Pancreas (tissue), 10 donors: ENCODE data around the gene ARHGEF16. TPM values are rescaled to one million over a fixed set of nuclear protein-coding genes. Genes with fewer than 3 reads are reported as not detected.

Experiments
- ATAC-seq, 4 donors: fragments of 200-7000 bp; cut with Tn5 transposase; one replicate each; pipeline versions ENCODE4 v1.8.0 to v1.9.1; 2020; ENCODE audit warnings: mild to moderate bottlenecking in 4 of 4, moderate library complexity in 4 of 4
- DNase-seq, 6 donors: peaks; one replicate each; pipeline ENCODE4 v3.0.0-alpha.2; 2020
- FAIRE-seq: peaks from 2 replicates; lab custom pipeline; 2012; peaks lifted over from hg19 to GRCh38; lab: Jason Lieb, UNC
- H3K27ac ChIP-seq, 4 donors: fragments of 200-600 bp; sonication (generic); 1 replicate in 3 of 4; 2 replicates in 1 of 4; pipeline versions ENCODE4 v1.5.0 to v1.8.0; 2020
- H3K27me3 ChIP-seq, 4 donors: fragments of 200-600 bp; one replicate each; pipeline ENCODE4 v1.8.0; 2021
- H3K36me3 ChIP-seq, 3 donors: fragments of 200-600 bp; sonication (generic) in 1 of 3; one replicate each; pipeline versions ENCODE4 v1.5.0 to v1.8.0; 2020 to 2021
- H3K4me1 ChIP-seq, 3 donors: fragments of 200-600 bp; one replicate each; pipeline ENCODE4 v1.8.0; 2021
- H3K4me3 ChIP-seq, 4 donors: fragments of 200-600 bp; sonication (generic) in 2 of 4; one replicate each; pipeline versions ENCODE4 v1.5.0 to v1.8.0; 2020 to 2021
- H3K9me3 ChIP-seq, 4 donors: fragments of 200-600 bp; one replicate each; pipeline ENCODE4 v1.8.0; 2021
- WGBS, 2 donors: extraction: QIAGEN DNeasy Blood & Tissue Kit; methylation state at CpG; one replicate each; pipeline ENCODE4 v1.1.7; 2013; 5-methylcytosine and 5-hydroxymethylcytosine counted together
- intact Hi-C, 3 donors: fragments of 100-400 bp; cut with DNase I; formaldehyde crosslinking; loops; one replicate each; pipeline versions ENCODE4 v1.11.1 to v1.14.2; 2022
- polyA plus RNA-seq, 2 donors: library from polyadenylated mRNA; stranded (reverse); fragments of 200-250 nt; gene quantifications; one replicate each; pipeline ENCODE4 v1.2.3, GENCODE V29; 2013
- total RNA-seq, 6 donors: library from RNA; stranded (reverse); fragmentation: NEBNext Ultra II Directional in 4 of 6; extraction: Animal tissue kit (Norgen Biotek cat#: 25700) in 4 of 6; gene quantifications; one replicate each; pipeline versions ENCODE4 v1.2.1 to v1.2.4, GENCODE V29; 2021 to 2023
- TF ChIP-seq, protein P1 (sequence below), 4 donors: fragments of 200-600 bp; sonication (generic) in 3 of 4; IDR thresholded peaks; one replicate each; pipeline versions ENCODE4 v1.5.0 to v1.8.0; 2021; ENCODE audit warnings: antibody characterized with exemption in 4 of 4
- donor health status: healthy with polysubstance abuse.
- donor health status: DM: no; HTN: no; CAD: no; lungs with moderate emphysema.
- donor health status: DM: no; HTN: no; CAD: no.
- donor health status: control.
- donor health status: control.
- donor health status: Bipolar disorder and iron deficiency.
- donor health status: DM: yes; HTN: yes; CAD: no.
- donor health status: DM: no; HTN: no; CAD: no.
- donor health status: DM: no; HTN: no; CAD: no.
- donor health status: DM: yes; HTN: yes; CAD: no.

The ARHGEF16 gene
- total and polyA plus RNA-seq, 8 donors: 8.2 to 26.4 (median 9.8) TPM

DNA sequence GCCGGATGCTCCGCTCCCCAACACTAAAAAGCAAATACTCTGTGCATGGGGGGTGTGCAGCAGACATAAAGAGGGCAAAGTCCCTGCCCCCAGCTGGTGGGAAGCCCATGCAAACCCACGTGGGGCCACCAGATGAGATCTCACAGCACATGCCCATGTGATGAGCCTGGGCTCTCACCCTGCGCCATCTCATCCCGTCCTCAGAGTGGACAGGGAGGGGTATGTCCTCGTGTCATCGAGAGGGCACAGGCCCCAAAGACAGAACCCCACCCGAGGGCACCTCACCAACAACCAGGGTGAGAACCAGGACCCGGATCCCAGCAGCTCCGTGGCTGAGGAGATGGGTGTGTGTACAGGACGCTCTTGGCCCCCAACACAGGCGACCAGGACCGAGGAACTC, 25.1 kb upstream of the ARHGEF16 start:
- no peaks in the 10 kb centered on the region for H3K27me3 ChIP-seq
- no peaks in the 10 kb centered on the region for H3K9me3 ChIP-seq
- H3K4me3 ChIP-seq: no peak overlapping the region
- intact Hi-C loops: loop anchor here in 2 of 3 donors (5.0 kb wide), 2 partner anchors 417 to 607 kb away; no protein-coding TSS in a partner anchor
- peaks cover 0 to 3% (median 0%) of the 10 kb centered on the region in 3 donors for H3K4me1 ChIP-seq
- WGBS, 2 donors: 83 to 91% methylated on average over 13 of the region's 13 CpGs
- DNase-seq (peak in 2 of 6 donors; percentile 7 to 58), FAIRE-seq (no peak), ATAC-seq (no peak)
- H3K27ac ChIP-seq: no peak overlapping the region
- TF ChIP-seq, protein P1, sequence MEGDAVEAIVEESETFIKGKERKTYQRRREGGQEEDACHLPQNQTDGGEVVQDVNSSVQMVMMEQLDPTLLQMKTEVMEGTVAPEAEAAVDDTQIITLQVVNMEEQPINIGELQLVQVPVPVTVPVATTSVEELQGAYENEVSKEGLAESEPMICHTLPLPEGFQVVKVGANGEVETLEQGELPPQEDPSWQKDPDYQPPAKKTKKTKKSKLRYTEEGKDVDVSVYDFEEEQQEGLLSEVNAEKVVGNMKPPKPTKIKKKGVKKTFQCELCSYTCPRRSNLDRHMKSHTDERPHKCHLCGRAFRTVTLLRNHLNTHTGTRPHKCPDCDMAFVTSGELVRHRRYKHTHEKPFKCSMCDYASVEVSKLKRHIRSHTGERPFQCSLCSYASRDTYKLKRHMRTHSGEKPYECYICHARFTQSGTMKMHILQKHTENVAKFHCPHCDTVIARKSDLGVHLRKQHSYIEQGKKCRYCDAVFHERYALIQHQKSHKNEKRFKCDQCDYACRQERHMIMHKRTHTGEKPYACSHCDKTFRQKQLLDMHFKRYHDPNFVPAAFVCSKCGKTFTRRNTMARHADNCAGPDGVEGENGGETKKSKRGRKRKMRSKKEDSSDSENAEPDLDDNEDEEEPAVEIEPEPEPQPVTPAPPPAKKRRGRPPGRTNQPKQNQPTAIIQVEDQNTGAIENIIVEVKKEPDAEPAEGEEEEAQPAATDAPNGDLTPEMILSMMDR (IDR thresholded peaks at IDR 0.05): no peak
- H3K36me3 ChIP-seq: peaks cover 0 to 19% (median 0%) of the 10 kb centered on the region in 3 donors

DNA sequence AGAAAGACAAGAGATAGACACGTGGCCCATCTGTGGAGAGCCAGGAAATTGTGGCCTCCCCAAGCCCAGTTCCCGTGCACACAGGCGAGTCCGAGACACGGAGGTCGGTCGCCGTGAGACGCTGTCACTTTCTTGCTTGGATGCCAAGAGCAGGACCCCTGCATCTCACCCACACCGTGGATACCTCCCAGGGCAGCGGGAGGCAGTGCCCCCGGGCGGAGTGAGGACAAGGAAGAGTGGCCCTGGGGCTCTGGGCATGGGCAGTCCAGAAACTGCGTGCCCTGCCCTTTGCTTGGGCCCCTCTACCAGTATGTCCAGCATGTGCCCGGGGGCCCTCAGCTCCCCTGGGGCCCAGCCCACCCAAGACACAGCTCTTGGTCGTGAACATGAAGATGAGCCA, 24.7 kb upstream of the ARHGEF16 start:
- WGBS, 2 donors: 87 to 93% methylated on average over 16 of the region's 16 CpGs
- TF ChIP-seq, protein P1 (IDR thresholded peaks at IDR 0.05): no peak

DNA sequence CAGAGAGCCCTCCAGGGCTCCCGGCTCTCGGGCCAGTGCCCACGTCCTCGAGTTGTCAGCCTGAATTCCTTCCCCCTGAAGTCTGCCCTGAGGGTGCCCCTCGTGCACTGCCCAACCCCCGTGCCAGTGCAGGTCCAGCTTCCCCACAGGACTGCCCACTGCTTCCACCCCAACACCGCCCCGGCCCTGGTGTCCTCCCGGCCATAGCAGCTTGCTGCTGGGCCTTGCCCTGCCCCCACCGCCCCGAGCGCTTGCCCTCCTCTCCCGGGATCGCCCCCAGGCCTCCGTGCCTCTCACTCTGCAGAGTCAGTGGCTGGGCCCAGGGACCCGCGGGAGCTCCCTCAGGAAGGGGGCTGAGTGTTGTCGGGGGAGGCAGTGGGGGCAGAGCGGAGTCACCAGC, 24.1 kb upstream of the ARHGEF16 start:
- 85 to 88% methylated on average over 19 of the region's 19 CpGs for WGBS, 2 donors
- FAIRE-seq (no peak), DNase-seq (peak in 2 of 6 donors; percentile 30 to 73), ATAC-seq (no peak)
- Histone ChIP-seq H3K4me3 (no peak overlapping the region), H3K9me3 (no peaks in the 10 kb centered on the region), H3K4me1 (no peaks in the 10 kb centered on the region), H3K36me3 (peaks cover 0 to 19% (median 0%) of the 10 kb centered on the region in 3 donors), H3K27ac (no peak overlapping the region), H3K27me3 (no peaks in the 10 kb centered on the region)
- TF ChIP-seq, protein P1 (IDR thresholded peaks at IDR 0.05): no peak
- intact Hi-C loops: no loop called here

More for the DNA sequence above, 24.7 kb upstream of the ARHGEF16 start:
- FAIRE-seq (no peak), DNase-seq (peak in 2 of 6 donors; percentile 18 to 59), ATAC-seq (no peak)
- Histone ChIP-seq H3K9me3 (no peaks in the 10 kb centered on the region), H3K36me3 (peaks cover 0 to 19% (median 0%) of the 10 kb centered on the region in 3 donors), H3K4me3 (no peak overlapping the region), H3K27ac (no peak overlapping the region), H3K4me1 (no peaks in the 10 kb centered on the region), H3K27me3 (no peaks in the 10 kb centered on the region)
- intact Hi-C loops: loop anchor here in 2 of 3 donors (5.0 kb wide), 2 partner anchors 417 to 607 kb away; no protein-coding TSS in a partner anchor

DNA sequence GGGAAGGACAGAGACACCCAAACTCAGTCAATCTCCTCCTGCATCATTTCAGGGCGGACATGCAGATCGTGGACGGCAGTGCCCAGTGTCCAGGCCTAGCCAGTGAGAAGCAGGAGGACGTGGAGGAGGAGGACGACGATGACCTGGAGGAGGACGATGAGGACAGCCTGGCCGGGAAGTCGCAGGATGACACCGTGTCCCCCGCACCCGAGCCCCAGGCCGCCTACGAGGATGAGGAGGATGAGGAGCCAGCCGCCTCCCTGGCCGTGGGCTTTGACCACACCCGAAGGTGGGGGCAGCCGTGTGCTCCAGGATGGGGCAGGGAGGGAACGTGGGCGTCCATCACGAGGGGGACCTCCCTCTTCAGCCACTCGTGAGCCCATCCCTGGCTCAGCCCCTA, 23.6 kb upstream of the ARHGEF16 start:
- H3K36me3 ChIP-seq: peaks cover 0 to 18% (median 0%) of the 10 kb centered on the region in 3 donors
- intact Hi-C loops: no loop called here
- no peaks in the 10 kb centered on the region for H3K4me1 ChIP-seq
- DNase-seq: peak in 2 of 6 donors; percentile 20 to 64
- FAIRE-seq: no peak
- 86 to 93% methylated on average over 22 of the region's 22 CpGs for WGBS, 2 donors
- no peaks in the 10 kb centered on the region for H3K27me3 ChIP-seq
- TF ChIP-seq, protein P1 (IDR thresholded peaks at IDR 0.05): no peak
- no peaks in the 10 kb centered on the region for H3K9me3 ChIP-seq
- no peak overlapping the region for H3K4me3 ChIP-seq
- no peak for ATAC-seq
- no peak overlapping the region for H3K27ac ChIP-seq

DNA sequence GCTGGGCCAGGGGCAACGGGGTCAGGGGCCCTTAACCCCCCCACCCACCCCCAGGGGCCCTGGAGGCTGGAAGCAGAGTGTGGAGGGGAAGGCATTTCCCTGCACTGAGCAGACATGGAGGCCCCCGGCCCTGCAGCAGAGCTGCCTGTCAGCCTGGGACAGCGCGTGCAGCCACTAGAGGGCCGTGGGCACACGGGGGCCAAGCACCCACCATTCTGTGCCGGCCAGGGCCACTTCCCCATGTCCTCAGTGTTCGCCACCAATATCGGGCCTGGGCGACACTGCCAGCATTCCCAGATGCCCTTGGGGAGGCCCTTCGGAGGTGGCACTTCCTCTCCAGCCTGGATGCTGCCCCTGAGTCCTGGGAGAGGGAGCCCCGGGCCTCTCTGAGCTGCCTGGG, 23.2 kb upstream of the ARHGEF16 start:
- Histone ChIP-seq H3K27ac (no peak overlapping the region), H3K4me3 (no peak overlapping the region), H3K27me3 (no peaks in the 10 kb centered on the region), H3K4me1 (no peaks in the 10 kb centered on the region), H3K36me3 (peaks cover 0 to 15% (median 0%) of the 10 kb centered on the region in 3 donors), H3K9me3 (no peaks in the 10 kb centered on the region)
- no peak for FAIRE-seq
- WGBS, 2 donors: 77 to 80% methylated on average over 12 of the region's 12 CpGs
- intact Hi-C loops: no loop called here
- TF ChIP-seq, protein P1 (IDR thresholded peaks at IDR 0.05): no peak
- DNase-seq: peak in 2 of 6 donors; percentile 15 to 65
- no peak for ATAC-seq
